Activated CD8-positive, alpha-beta memory T cell treated with anti-CD3 and anti-CD28 coated beads for 1 hour (primary cell): ENCODE measurements around the gene B4GALT7.
"Not testable (repeated sequence)": the region's sequence is repeated elsewhere in the genome, so short reads cannot be mapped to it uniquely, and the experiment has no call there.

ENCODE experiments used
- DNase-seq, 2 donors: peaks; one replicate each; pipeline ENCODE4 v3.0.0-alpha.2; 2020; ENCODE audit warnings: low read depth in 1 of 2; ENCODE audit errors: extremely low read depth in 1 of 2

Gene B4GALT7

DNA sequence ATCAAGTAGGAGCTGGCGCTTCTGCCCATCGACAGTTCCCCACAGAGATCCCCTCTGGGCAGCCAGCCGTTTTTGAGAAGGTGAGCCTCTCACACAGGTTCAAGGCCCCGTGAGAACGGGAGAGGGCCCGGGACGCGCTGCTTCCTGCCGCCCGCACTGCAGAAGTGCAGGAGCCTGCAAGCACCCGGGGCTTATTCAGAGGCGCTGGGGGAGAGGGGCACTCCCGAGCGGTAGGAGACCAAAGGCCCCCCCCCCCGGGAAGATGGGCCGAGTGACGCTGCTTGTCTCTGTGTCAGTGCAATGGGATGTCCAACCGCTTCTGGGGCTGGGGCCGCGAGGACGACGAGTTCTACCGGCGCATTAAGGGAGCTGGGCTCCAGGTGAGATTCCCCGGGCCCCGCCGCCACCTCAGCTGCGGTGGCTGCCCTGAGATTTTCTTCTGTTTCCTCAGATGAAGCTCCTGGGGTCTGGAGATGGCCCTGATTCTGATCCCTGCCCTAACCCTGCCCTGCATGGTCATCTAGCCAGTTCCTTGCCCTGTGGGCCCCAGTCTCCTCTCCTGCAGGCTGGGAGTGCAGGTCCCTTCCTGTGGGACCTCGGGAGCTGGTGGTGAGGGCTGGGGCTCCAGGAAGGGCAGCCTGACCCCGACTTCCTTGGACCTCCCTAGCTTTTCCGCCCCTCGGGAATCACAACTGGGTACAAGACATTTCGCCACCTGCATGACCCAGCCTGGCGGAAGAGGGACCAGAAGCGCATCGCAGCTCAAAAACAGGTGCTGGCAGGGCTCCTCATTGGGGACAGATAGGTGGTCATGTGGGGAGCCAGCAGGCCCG lies 8.5 kb downstream of the B4GALT7 start:
- no peak for DNase-seq

GRCh38 chr5:177609076-177610059 lies 9.4 kb downstream of the B4GALT7 start:
- DNase-seq, result no peak

GRCh38 chr5:177610131-177610769 lies 10.3 kb downstream of the B4GALT7 start:
- DNase-seq, result no peak

DNA sequence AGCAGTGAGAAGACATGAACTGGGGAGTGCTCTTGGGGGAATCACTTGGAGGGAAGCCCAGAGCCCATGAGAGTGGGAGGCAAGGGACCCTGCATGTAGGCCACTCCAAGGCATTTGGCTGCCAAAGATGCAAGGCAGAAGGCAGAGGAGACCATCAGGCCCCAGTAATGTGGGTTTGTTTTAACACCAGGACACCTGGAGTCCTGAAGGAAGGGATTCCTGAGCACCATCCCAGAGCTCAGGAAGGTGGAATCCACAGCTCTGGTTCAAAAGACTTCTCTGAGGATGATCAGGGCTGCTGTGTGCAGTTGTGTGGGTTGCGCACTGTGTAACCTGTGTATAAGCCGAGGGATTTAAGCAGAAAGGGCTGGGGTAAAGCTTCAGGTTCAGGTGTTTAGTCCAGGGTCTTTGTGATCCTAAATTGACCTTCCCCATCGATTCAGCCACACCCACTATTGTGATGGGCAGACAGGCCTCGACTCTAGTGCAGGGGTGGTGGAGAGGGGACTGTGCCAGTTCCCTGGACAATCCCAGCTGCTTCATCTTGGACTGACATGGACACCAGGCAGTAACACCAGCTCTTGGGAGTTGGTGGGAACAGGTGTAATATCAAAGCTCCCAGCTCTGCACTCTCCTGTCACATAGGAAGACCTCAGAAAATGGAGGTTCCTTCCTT lies 11.0 kb downstream of the B4GALT7 start:
- DNase-seq, result no peak

- no peak for DNase-seq
Measured at GRCh38 chr5:177611446-177612214, 11.7 kb downstream of the B4GALT7 start.

DNA sequence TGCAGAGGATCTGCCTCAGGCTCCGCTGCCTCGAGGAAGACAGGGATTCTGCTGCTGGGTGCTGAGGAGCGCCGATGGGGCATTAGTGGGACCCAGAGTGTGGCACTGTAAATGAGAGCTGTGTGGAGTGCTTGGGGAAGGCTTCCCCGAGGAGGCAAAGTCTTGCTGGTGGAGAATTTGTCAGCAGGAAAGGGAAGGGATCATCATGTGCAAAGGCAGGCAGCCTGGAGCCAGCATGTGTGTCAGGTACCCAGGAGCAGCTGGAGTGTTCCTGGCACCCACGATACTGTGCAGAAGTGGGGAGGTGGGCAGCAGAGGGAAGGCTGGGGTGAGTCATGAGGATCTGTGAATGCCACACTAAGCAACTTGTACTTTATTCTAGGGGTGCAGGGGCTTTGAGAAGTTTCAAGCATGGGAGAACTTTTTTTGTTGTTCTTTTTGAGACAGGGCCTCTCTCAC lies 12.3 kb downstream of the B4GALT7 start:
- DNase-seq, result no peak

- no peak for DNase-seq
Measured at GRCh38 chr5:177620560-177620959, 20.6 kb downstream of the B4GALT7 start.

GRCh38 chr5:177624172-177624571 lies 24.2 kb downstream of the B4GALT7 start:
- DNase-seq, result not testable (repeated sequence)

- not testable (repeated sequence) for DNase-seq
Measured at GRCh38 chr5:177630186-177630585, 30.3 kb downstream of the B4GALT7 start.

GRCh38 chr5:177634912-177635311 lies 35.0 kb downstream of the B4GALT7 start:
- not testable (repeated sequence) for DNase-seq

- DNase-seq, result not testable (repeated sequence)
Measured at GRCh38 chr5:177645462-177645861, 45.5 kb downstream of the B4GALT7 start.

- not testable (repeated sequence) for DNase-seq
Measured at GRCh38 chr5:177651235-177651634, 51.3 kb downstream of the B4GALT7 start.

GRCh38 chr5:177657846-177658245 lies 57.9 kb downstream of the B4GALT7 start:
- DNase-seq, result not testable (repeated sequence)

GRCh38 chr5:177658542-177658941 lies 58.6 kb downstream of the B4GALT7 start:
- DNase-seq, result not testable (repeated sequence)
